Neural progenitor cell (in vitro differentiated cells): Measurements from ENCODE around the gene CDK17. TPM values are rescaled to one million over a fixed set of nuclear protein-coding genes. Genes with fewer than 3 reads are reported as not detected.

Experiments
- DNase-seq: peaks from one replicate; pipeline ENCODE4 v3.0.0-alpha.2; 2016; ENCODE audit warnings: low spot score
- H2AFZ ChIP-seq: fragments of 200-600 bp; sonication (generic); replicated peaks from 2 replicates; pipeline ENCODE4 v1.6.1; 2016; ENCODE audit warnings: antibody characterized with exemption
- H3F3A ChIP-seq: fragments of 200-600 bp; sonication (generic); 2 replicates; pipeline ENCODE4 v1.6.1; 2016; ENCODE audit warnings: antibody characterized with exemption, low read depth
- H3K27ac ChIP-seq: fragments of 200-600 bp; sonication (generic); 2 replicates; pipeline ENCODE4 v1.5.1; 2016; ENCODE audit warnings: mild to moderate bottlenecking
- H3K27me3 ChIP-seq: fragments of 200-600 bp; sonication (generic); 2 replicates; pipeline ENCODE4 v1.6.1; 2016; ENCODE audit warnings: mild to moderate bottlenecking, moderate library complexity
- H3K36me3 ChIP-seq: fragments of 200-600 bp; sonication (generic); 2 replicates; pipeline ENCODE4 v1.5.1; 2016
- H3K4me1 ChIP-seq: fragments of 200-600 bp; sonication (generic); 2 replicates; pipeline ENCODE4 v1.6.1; 2016; ENCODE audit warnings: mixed run types
- H3K4me2 ChIP-seq: fragments of 200-600 bp; sonication (generic); 2 replicates; pipeline ENCODE4 v1.6.1; 2016
- H3K4me3 ChIP-seq: fragments of 200-600 bp; sonication (generic); 2 replicates; pipeline ENCODE4 v1.5.1; 2016
- H3K79me2 ChIP-seq: fragments of 200-600 bp; sonication (generic); 2 replicates; pipeline ENCODE4 v1.6.1; 2016; ENCODE audit warnings: low read depth
- H3K9ac ChIP-seq: fragments of 200-600 bp; sonication (generic); 2 replicates; pipeline ENCODE4 v1.6.1; 2016
- H3K9me3 ChIP-seq: fragments of 200-600 bp; sonication (generic); 2 replicates; pipeline ENCODE4 v1.5.1; 2016; ENCODE audit warnings: low read depth
- H4K20me1 ChIP-seq: fragments of 200-600 bp; sonication (generic); 2 replicates; pipeline ENCODE4 v1.6.1; 2016; ENCODE audit warnings: low read depth
- H3K27ac Mint-ChIP-seq: 3 replicates; pipeline ENCODE4 v1.8.0; 2021; ENCODE audit warnings: mixed read lengths
- H3K27me3 Mint-ChIP-seq: 2 replicates; pipeline ENCODE4 v1.8.0; 2022; ENCODE audit warnings: low read depth, mild to moderate bottlenecking, inconsistent platforms, moderate library complexity, mixed read lengths; ENCODE audit not compliant: insufficient read depth
- H3K36me3 Mint-ChIP-seq: 3 replicates; pipeline ENCODE4 v1.8.0; 2021; ENCODE audit warnings: mixed read lengths
- H3K4me1 Mint-ChIP-seq: 3 replicates; pipeline ENCODE4 v1.8.0; 2021; ENCODE audit warnings: mixed read lengths
- H3K4me3 Mint-ChIP-seq: 3 replicates; pipeline ENCODE4 v1.8.0; 2021; ENCODE audit warnings: mild to moderate bottlenecking, moderate library complexity, mixed read lengths
- H3K9me3 Mint-ChIP-seq: 3 replicates; pipeline ENCODE4 v1.8.0; 2020; ENCODE audit warnings: mixed read lengths
- EZH2 ChIP-seq: fragments of 200-600 bp; sonication (generic); IDR thresholded peaks from 2 replicates; pipeline ENCODE4 v1.6.1; 2017; ENCODE audit warnings: antibody characterized with exemption, mild to moderate bottlenecking, moderate library complexity
- EZH2phosphoT487 ChIP-seq: fragments of 200-600 bp; sonication (generic); IDR thresholded peaks from 2 replicates; pipeline ENCODE4 v1.6.1; 2017; ENCODE audit warnings: antibody characterized with exemption
- total RNA-seq: library from RNA; depleted of rRNA; stranded (reverse); fragments of >200 nt; gene quantifications from 2 replicates; pipeline ENCODE4 v1.2.3, GENCODE V29; 2015; ENCODE audit warnings: low replicate concordance
- TF ChIP-seq, protein P1 (sequence below): fragments of 200-600 bp; sonication (generic); IDR thresholded peaks from 2 replicates; pipeline ENCODE4 v1.5.1; 2017; ENCODE audit warnings: antibody characterized with exemption, mild to moderate bottlenecking

Gene CDK17
- total RNA-seq, 1 donor from 2014 or later: 61.2 TPM

GRCh38 chr12:96399120-96399918 is 920 bp downstream of the CDK17 start:
- Histone ChIP-seq H4K20me1 (peaks cover 52% of the 10 kb centered on the region), H3K27me3 (no peaks in the 10 kb centered on the region), H3K4me2 (peak overlapping the region; percentile 92), H3K4me1 (peaks cover 40% of the 10 kb centered on the region), H3K79me2 (peaks cover 56% of the 10 kb centered on the region), H3K27ac (peak overlapping the region; percentile 95), H3K9ac (peak overlapping the region; percentile 60), H3K36me3 (no peaks in the 10 kb centered on the region), H3K9me3 (no peaks in the 10 kb centered on the region), H2AFZ (peak overlapping the region; percentile 93), H3F3A (peaks cover 30% of the 10 kb centered on the region), H3K4me3 (peak overlapping the region; percentile 94)
- Mint-ChIP-seq H3K4me3 (peak overlapping the region; percentile 97), H3K9me3 (no peaks in the 10 kb centered on the region), H3K27me3 (peaks cover 3% of the 10 kb centered on the region), H3K27ac (peak overlapping the region; percentile 93), H3K36me3 (peaks cover 3% of the 10 kb centered on the region), H3K4me1 (peaks cover 37% of the 10 kb centered on the region)
- TF ChIP-seq, protein P1, sequence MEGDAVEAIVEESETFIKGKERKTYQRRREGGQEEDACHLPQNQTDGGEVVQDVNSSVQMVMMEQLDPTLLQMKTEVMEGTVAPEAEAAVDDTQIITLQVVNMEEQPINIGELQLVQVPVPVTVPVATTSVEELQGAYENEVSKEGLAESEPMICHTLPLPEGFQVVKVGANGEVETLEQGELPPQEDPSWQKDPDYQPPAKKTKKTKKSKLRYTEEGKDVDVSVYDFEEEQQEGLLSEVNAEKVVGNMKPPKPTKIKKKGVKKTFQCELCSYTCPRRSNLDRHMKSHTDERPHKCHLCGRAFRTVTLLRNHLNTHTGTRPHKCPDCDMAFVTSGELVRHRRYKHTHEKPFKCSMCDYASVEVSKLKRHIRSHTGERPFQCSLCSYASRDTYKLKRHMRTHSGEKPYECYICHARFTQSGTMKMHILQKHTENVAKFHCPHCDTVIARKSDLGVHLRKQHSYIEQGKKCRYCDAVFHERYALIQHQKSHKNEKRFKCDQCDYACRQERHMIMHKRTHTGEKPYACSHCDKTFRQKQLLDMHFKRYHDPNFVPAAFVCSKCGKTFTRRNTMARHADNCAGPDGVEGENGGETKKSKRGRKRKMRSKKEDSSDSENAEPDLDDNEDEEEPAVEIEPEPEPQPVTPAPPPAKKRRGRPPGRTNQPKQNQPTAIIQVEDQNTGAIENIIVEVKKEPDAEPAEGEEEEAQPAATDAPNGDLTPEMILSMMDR: no peak
- TF ChIP-seq EZH2 (no peak), EZH2phosphoT487 (no peak)
- peak; percentile 82 for DNase-seq

GRCh38 chr12:96398424-96399119 is 1.7 kb downstream of the CDK17 start:
- Histone ChIP-seq H3F3A (peaks cover 30% of the 10 kb centered on the region), H3K27ac (no peak overlapping the region), H3K9me3 (no peaks in the 10 kb centered on the region), H3K4me1 (peaks cover 36% of the 10 kb centered on the region), H3K27me3 (no peaks in the 10 kb centered on the region), H2AFZ (no peak overlapping the region), H3K4me2 (peak overlapping the region; percentile 92), H3K4me3 (peak overlapping the region; percentile 94), H3K79me2 (peaks cover 63% of the 10 kb centered on the region), H4K20me1 (peaks cover 60% of the 10 kb centered on the region), H3K36me3 (no peaks in the 10 kb centered on the region), H3K9ac (peak overlapping the region; percentile 60)
- Mint-ChIP-seq H3K9me3 (no peaks in the 10 kb centered on the region), H3K36me3 (peaks cover 3% of the 10 kb centered on the region), H3K4me3 (peak overlapping the region; percentile 97), H3K27me3 (peaks cover 3% of the 10 kb centered on the region), H3K4me1 (peaks cover 33% of the 10 kb centered on the region), H3K27ac (peak overlapping the region; percentile 93)
- TF ChIP-seq, protein P1: no peak
- TF ChIP-seq EZH2phosphoT487: no peak
- TF ChIP-seq EZH2: no peak
- no peak for DNase-seq

GRCh38 chr12:96397756-96398423 is 2.3 kb downstream of the CDK17 start:
- Histone ChIP-seq H3K27ac (no peak overlapping the region), H4K20me1 (peaks cover 66% of the 10 kb centered on the region)

More at GRCh38 chr12:96397756-96398423, 2.3 kb downstream of the CDK17 start:
- peak overlapping the region; percentile 94 for H3K4me3 ChIP-seq
- peaks cover 30% of the 10 kb centered on the region for H3F3A ChIP-seq
- TF ChIP-seq EZH2phosphoT487: no peak
- no peak for TF ChIP-seq EZH2
- TF ChIP-seq, protein P1: no peak
- peak overlapping the region; percentile 93 for H3K27ac Mint-ChIP-seq
- H3K79me2 ChIP-seq: peaks cover 70% of the 10 kb centered on the region
- no peak overlapping the region for H3K9ac ChIP-seq
- H3K36me3 ChIP-seq: no peaks in the 10 kb centered on the region
- peaks cover 3% of the 10 kb centered on the region for H3K36me3 Mint-ChIP-seq
- no peak overlapping the region for H2AFZ ChIP-seq
- peaks cover 36% of the 10 kb centered on the region for H3K4me1 ChIP-seq
- no peak for DNase-seq
- H3K9me3 ChIP-seq: no peaks in the 10 kb centered on the region
- peak overlapping the region; percentile 92 for H3K4me2 ChIP-seq
- no peaks in the 10 kb centered on the region for H3K9me3 Mint-ChIP-seq
- H3K27me3 ChIP-seq: no peaks in the 10 kb centered on the region
- H3K4me1 Mint-ChIP-seq: peaks cover 33% of the 10 kb centered on the region
- H3K4me3 Mint-ChIP-seq: peak overlapping the region; percentile 97
- H3K27me3 Mint-ChIP-seq: peaks cover 3% of the 10 kb centered on the region
